ENCODE data around the gene CAGE1. TPM values are rescaled to one million over a fixed set of nuclear protein-coding genes. Genes with fewer than 3 reads are reported as not detected.

The CAGE1 gene
- total and polyA plus RNA-seq, 2 donors (not counting 3 experiments of a cell fraction or from before 2014, with no cell fraction given): not detected

GRCh38 chr6:7426447-7427169, 37.1 kb upstream of the CAGE1 start:
- DNase-seq (ENCODE audit: low read depth, low spot score): peak; percentile 24
- intact Hi-C loops (cut with micrococcal nuclease) (loop anchor here (10.0 kb wide), 1 partner anchor 1172 kb away; no protein-coding TSS in a partner anchor), dilution Hi-C loops (cut with MboI; ENCODE audit: extremely low pct_ligation_motif_present, low sequenced_read_pairs) (no loop called here)
- POLR2A ChIA-PET: no interaction called here
- H3K27me3 ChIP-seq (ENCODE audit: control insufficient read depth in 2 of 2, insufficient read depth in 2 of 2, low read length in 2 of 2): no peaks in the 10 kb centered on the region
- no peak overlapping the region for H3K4me3 ChIP-seq (replicated peaks in 1 of 3; ENCODE audit: insufficient read depth in 1 of 3, low read depth in 1 of 3, low read length in 3 of 3)
- no peak for TF ChIP-seq MYC (IDR thresholded peaks at IDR 0.05; ENCODE audit: low read depth, low read length)
- no peak for TF ChIP-seq CTCF (IDR thresholded peaks at IDR 0.05; ENCODE audit: extremely low read depth in 1 of 2, insufficient read depth in 1 of 2, low read depth in 1 of 2, low read length in 2 of 2)
- no peak for TF ChIP-seq EZH2 (IDR thresholded peaks at IDR 0.05; ENCODE audit: borderline replicate concordance, low read depth, low read length, severe bottlenecking)
- no peak for FAIRE-seq
- BruUV-seq (replicated peaks): no TSS peak
- H4K20me1 ChIP-seq (replicated peaks; ENCODE audit: control insufficient read depth, extremely low read depth, insufficient read depth, low read length): no peaks in the 10 kb centered on the region
- H2AFZ ChIP-seq (ENCODE audit: low read depth, low read length): no peak overlapping the region
- no peaks in the 10 kb centered on the region for H3K79me2 ChIP-seq (ENCODE audit: control insufficient read depth, insufficient read depth, low read length)
- H3K36me3 ChIP-seq (ENCODE audit: control insufficient read depth in 2 of 2, extremely low read depth in 1 of 2, insufficient read depth in 2 of 2, low read length in 2 of 2): no peaks in the 10 kb centered on the region
- no peaks in the 10 kb centered on the region for H3K9me3 ChIP-seq (replicated peaks; ENCODE audit: control insufficient read depth, insufficient read depth, low read length)
- H3K4me1 ChIP-seq (ENCODE audit: control insufficient read depth, extremely low read depth, insufficient read depth, low read length): no peaks in the 10 kb centered on the region
- CTCF ChIA-PET: interaction anchor here (1.8 kb wide), 1 partner anchor 9 kb away, joined by 4 read pairs; no protein-coding TSS in a partner anchor
- H3K9me1 ChIP-seq (replicated peaks; ENCODE audit: control insufficient read depth, extremely low read depth, insufficient read depth, low read length): no peaks in the 10 kb centered on the region
- no peak overlapping the region for H3K4me2 ChIP-seq (ENCODE audit: insufficient read depth, low read length)
- H3K9ac ChIP-seq (replicated peaks; ENCODE audit: extremely low read depth, insufficient read depth, low read length): no peak overlapping the region
- H3K27ac ChIP-seq (ENCODE audit: insufficient read depth, low read depth, low read length): no peak overlapping the region

- Histone ChIP-seq H3K9ac (replicated peaks; ENCODE audit: extremely low read depth, insufficient read depth, low read length) (no peak overlapping the region), H3K4me3 (replicated peaks in 1 of 3; ENCODE audit: insufficient read depth in 1 of 3, low read depth in 1 of 3, low read length in 3 of 3) (no peak overlapping the region), H3K9me1 (replicated peaks; ENCODE audit: control insufficient read depth, extremely low read depth, insufficient read depth, low read length) (no peaks in the 10 kb centered on the region), H2AFZ (ENCODE audit: low read depth, low read length) (no peak overlapping the region), H3K36me3 (ENCODE audit: control insufficient read depth in 2 of 2, extremely low read depth in 1 of 2, insufficient read depth in 2 of 2, low read length in 2 of 2) (no peaks in the 10 kb centered on the region), H3K27me3 (ENCODE audit: control insufficient read depth in 2 of 2, insufficient read depth in 2 of 2, low read length in 2 of 2) (no peaks in the 10 kb centered on the region), H3K9me3 (replicated peaks; ENCODE audit: control insufficient read depth, insufficient read depth, low read length) (no peaks in the 10 kb centered on the region), H3K4me1 (ENCODE audit: control insufficient read depth, extremely low read depth, insufficient read depth, low read length) (no peaks in the 10 kb centered on the region), H3K4me2 (ENCODE audit: insufficient read depth, low read length) (no peak overlapping the region), H3K27ac (ENCODE audit: insufficient read depth, low read depth, low read length) (no peak overlapping the region), H3K79me2 (ENCODE audit: control insufficient read depth, insufficient read depth, low read length) (no peaks in the 10 kb centered on the region), H4K20me1 (replicated peaks; ENCODE audit: control insufficient read depth, extremely low read depth, insufficient read depth, low read length) (no peaks in the 10 kb centered on the region)
- BruUV-seq (replicated peaks): no TSS peak
- CTCF ChIA-PET: no interaction called here
- no peak for TF ChIP-seq JUN (IDR thresholded peaks at IDR 0.05; ENCODE audit: borderline replicate concordance, insufficient read depth, insufficient read length, low read depth)
- no peak for TF ChIP-seq MYC (IDR thresholded peaks at IDR 0.05; ENCODE audit: low read depth, low read length)
- TF ChIP-seq MAX (IDR thresholded peaks at IDR 0.05; ENCODE audit: insufficient read depth, insufficient read length): no peak
- TF ChIP-seq FOS (IDR thresholded peaks at IDR 0.05; ENCODE audit: borderline replicate concordance, insufficient read depth, low read length): no peak
- TF ChIP-seq EZH2 (IDR thresholded peaks at IDR 0.05; ENCODE audit: borderline replicate concordance, low read depth, low read length, severe bottlenecking): no peak
- TF ChIP-seq POLR2AphosphoS5 (IDR thresholded peaks at IDR 0.05; ENCODE audit: insufficient read depth, low read depth, low read length): no peak
- TF ChIP-seq GATA2 (IDR thresholded peaks at IDR 0.05; ENCODE audit: insufficient read depth, insufficient read length, low read depth, low read length): no peak
- no peak for TF ChIP-seq CTCF (IDR thresholded peaks at IDR 0.05; ENCODE audit: extremely low read depth in 1 of 2, insufficient read depth in 1 of 2, low read depth in 1 of 2, low read length in 2 of 2)
- no peak for TF ChIP-seq POLR2A (IDR thresholded peaks at IDR 0.05; ENCODE audit: low read depth, low read length)
- DNase-seq (ENCODE audit: low read depth, low spot score) (no peak), FAIRE-seq (no peak)
- intact Hi-C loops (cut with micrococcal nuclease): loop anchor here (2.0 to 10.0 kb wide), 2 partner anchors 189 to 1171 kb away; no protein-coding TSS in a partner anchor
- dilution Hi-C loops (cut with MboI; ENCODE audit: extremely low pct_ligation_motif_present, low sequenced_read_pairs): no loop called here
- POLR2A ChIA-PET: no interaction called here
Measured at GRCh38 chr6:7425808-7426190, 36.3 kb upstream of the CAGE1 start.

All from endothelial cell of umbilical vein (primary cell).